ENCODE results near the gene TRPV4.

Gene TRPV4

GRCh38 chr12:109738878-109739665 is 94.1 kb downstream of the TRPV4 start:
- FAIRE-seq, result no peak

- no peak for FAIRE-seq
These were observed 95.0 kb downstream of the TRPV4 start for GRCh38 chr12:109738209-109738608.

- FAIRE-seq, result peak; percentile 85
These were observed 95.6 kb downstream of the TRPV4 start for GRCh38 chr12:109737631-109738030.

GRCh38 chr12:109737126-109737525 is 96.1 kb downstream of the TRPV4 start:
- no peak for FAIRE-seq

GRCh38 chr12:109736552-109737108 is 96.6 kb downstream of the TRPV4 start:
- no peak for FAIRE-seq

- no peak for FAIRE-seq
These were observed 97.2 kb downstream of the TRPV4 start for GRCh38 chr12:109735825-109736551.

- no peak for FAIRE-seq
These were observed 98.1 kb downstream of the TRPV4 start for GRCh38 chr12:109735051-109735521.

GRCh38 chr12:109734219-109735000 is 98.8 kb downstream of the TRPV4 start:
- no peak for FAIRE-seq
